Endothelial cell of umbilical vein (primary cell): ENCODE data around the gene P2RY8. TPM values are rescaled to one million over a fixed set of nuclear protein-coding genes. Genes with fewer than 3 reads are reported as not detected.

Source experiments
- BruUV-seq: library from RNA; stranded (reverse); fragments of 400-500 nt; replicated peaks from 2 replicates; lab custom pipeline; 2021; lab: Mats Ljungman, UMichigan
- CTCF ChIA-PET: fragments of 300-600, 350-600 bp; sonication (Branson Sonifier 250); formaldehyde crosslinking; loops from one replicate; lab custom pipeline; 2021; ENCODE audit warnings: antibody characterized with exemption, inconsistent platforms; lab: Charles Lee
- POLR2A ChIA-PET: fragments of 300-600, 350-600 bp; sonication (Branson Sonifier 250); formaldehyde crosslinking; loops from one replicate; lab custom pipeline; 2021; ENCODE audit warnings: antibody characterized with exemption, inconsistent platforms; lab: Charles Lee
- DNase-seq: peaks from one replicate; pipeline ENCODE4 v3.0.0-alpha.2; 2011; ENCODE audit warnings: low read depth, low spot score
- FAIRE-seq: peaks from 2 replicates; lab custom pipeline; 2011; peaks lifted over from hg19 to GRCh38; lab: Jason Lieb, UNC
- H2AFZ ChIP-seq: 2 replicates; pipeline ENCODE4 v1.6.0; 2012; ENCODE audit warnings: low read depth, low read length, control low read depth, inconsistent platforms
- H3K27ac ChIP-seq: 2 replicates; pipeline ENCODE4 v1.5.1; 2011; ENCODE audit warnings: low read depth, mild to moderate bottlenecking, control low read depth, low read length, moderate library complexity; ENCODE audit not compliant: insufficient read depth
- H3K27me3 ChIP-seq, 2 experiments: 2 replicates each; pipeline versions ENCODE4 v1.6.0 to v1.6.1; 2011; ENCODE audit warnings: low read length in 2 of 2, mixed read lengths in 1 of 2; ENCODE audit not compliant: control insufficient read depth in 2 of 2, insufficient read depth in 2 of 2
- H3K36me3 ChIP-seq, 2 experiments: 2 replicates in 1 of 2; 3 replicates in 1 of 2; pipeline ENCODE4 v1.5.1; 2011; ENCODE audit warnings: low read length in 2 of 2, mild to moderate bottlenecking in 1 of 2, moderate library complexity in 1 of 2; ENCODE audit not compliant: control insufficient read depth in 2 of 2, insufficient read depth in 2 of 2; ENCODE audit errors: extremely low read depth in 1 of 2
- H3K4me1 ChIP-seq: 3 replicates; pipeline ENCODE4 v1.5.1; 2011; ENCODE audit warnings: mild to moderate bottlenecking, low read length; ENCODE audit not compliant: control insufficient read depth, insufficient read depth; ENCODE audit errors: extremely low read depth
- H3K4me2 ChIP-seq: 2 replicates; pipeline ENCODE4 v1.6.1; 2011; ENCODE audit warnings: low read length, control low read depth, mixed read lengths; ENCODE audit not compliant: insufficient read depth
- H3K4me3 ChIP-seq, 3 experiments: fragments of 200-600 bp in 1 of 3; sonication (generic), shearing (Covaris generic) in 1 of 3; replicated peaks in 1 of 3; 2 replicates each; pipeline ENCODE4 v1.5.1; 2011 to 2016; ENCODE audit warnings: control low read depth in 3 of 3, low read length in 3 of 3, mild to moderate bottlenecking in 2 of 3, inconsistent platforms in 1 of 3, low read depth in 1 of 3, moderate library complexity in 1 of 3; ENCODE audit not compliant: insufficient read depth in 1 of 3
- H3K79me2 ChIP-seq: 2 replicates; pipeline ENCODE4 v1.6.0; 2012; ENCODE audit warnings: low read length, inconsistent platforms; ENCODE audit not compliant: control insufficient read depth, insufficient read depth
- H3K9ac ChIP-seq: replicated peaks from 2 replicates; pipeline ENCODE3; 2011; ENCODE audit warnings: low read length, control low read depth; ENCODE audit not compliant: insufficient read depth; ENCODE audit errors: extremely low read depth
- H3K9me1 ChIP-seq: replicated peaks from 3 replicates; pipeline ENCODE4 v1.6.0; 2011; ENCODE audit warnings: mild to moderate bottlenecking, low read length; ENCODE audit not compliant: control insufficient read depth, insufficient read depth; ENCODE audit errors: extremely low read depth
- H3K9me3 ChIP-seq: replicated peaks from 2 replicates; pipeline ENCODE4 v1.5.1; 2012; ENCODE audit warnings: low read length, inconsistent platforms; ENCODE audit not compliant: control insufficient read depth, insufficient read depth
- H4K20me1 ChIP-seq: replicated peaks from 2 replicates; pipeline ENCODE3; 2011; ENCODE audit warnings: mild to moderate bottlenecking, low read length; ENCODE audit not compliant: control insufficient read depth, insufficient read depth; ENCODE audit errors: extremely low read depth
- EZH2 ChIP-seq: IDR thresholded peaks from 2 replicates; pipeline ENCODE4 v1.6.1; 2012; ENCODE audit warnings: borderline replicate concordance, low read depth, mild to moderate bottlenecking, moderate library complexity, low read length, inconsistent platforms; ENCODE audit not compliant: severe bottlenecking
- FOS ChIP-seq: IDR thresholded peaks from 2 replicates; pipeline ENCODE4 v1.6.1; 2011; ENCODE audit warnings: mild to moderate bottlenecking, low read length, moderate library complexity, borderline replicate concordance; ENCODE audit not compliant: insufficient read depth
- GATA2 ChIP-seq: IDR thresholded peaks from 2 replicates; pipeline ENCODE4 v1.7.0; 2011; ENCODE audit warnings: low read depth, mild to moderate bottlenecking, moderate library complexity, mixed read lengths, low read length; ENCODE audit not compliant: insufficient read length, insufficient read depth
- JUN ChIP-seq: IDR thresholded peaks from 2 replicates; pipeline ENCODE4 v1.6.1; 2011; ENCODE audit warnings: borderline replicate concordance, low read depth; ENCODE audit not compliant: insufficient read length, insufficient read depth
- MYC ChIP-seq: IDR thresholded peaks from one replicate; pipeline ENCODE4 v1.6.1; 2011; ENCODE audit warnings: mild to moderate bottlenecking, low read depth, low read length
- POLR2A ChIP-seq: IDR thresholded peaks from 2 replicates; pipeline ENCODE4 v1.6.1; 2012; ENCODE audit warnings: low read depth, mild to moderate bottlenecking, control low read depth, low read length
- dilution Hi-C: fragments of 300-500 bp; cut with MboI; formaldehyde crosslinking; loops from one replicate; pipeline ENCODE4 v1.15.0; 2019; ENCODE audit warnings: low sequenced_read_pairs; ENCODE audit not compliant: extremely low pct_ligation_motif_present
- intact Hi-C: fragments of 100-400 bp; cut with micrococcal nuclease; formaldehyde crosslinking; loops from one replicate; pipeline ENCODE4 v1.10.0; 2022
- polyA plus RNA-seq, 4 experiments: library from polyadenylated mRNA; depleted of rRNA in 3 of 4; stranded (reverse) in 3 of 4; unstranded in 1 of 4; fragments of >200 nt; gene quantifications; 2 replicates each; pipeline versions ENCODE4 v1.2.1 to v1.2.3, GENCODE V29; 2011 to 2012; ENCODE audit warnings: missing spikeins in 1 of 4
- total RNA-seq: library from RNA; stranded (reverse); gene quantifications from 2 replicates; pipeline ENCODE4 v1.2.3, GENCODE V29; 2021
- TF ChIP-seq, protein P1 (sequence below): IDR thresholded peaks from 2 replicates; pipeline ENCODE4 v1.6.1; 2011; ENCODE audit not compliant: insufficient read depth, insufficient read length
- TF ChIP-seq, protein P2 (sequence below), 2 donors: IDR thresholded peaks; 1 replicate in 1 of 2; 2 replicates in 1 of 2; pipeline ENCODE4 v1.5.1; 2011; ENCODE audit warnings: low read length in 2 of 2, mild to moderate bottlenecking in 2 of 2, moderate library complexity in 2 of 2, control low read depth in 1 of 2, inconsistent platforms in 1 of 2, low read depth in 1 of 2; ENCODE audit not compliant: insufficient read depth in 1 of 2; ENCODE audit errors: extremely low read depth in 1 of 2

Gene P2RY8
- total and polyA plus RNA-seq, 2 donors (not counting 3 experiments of a cell fraction or from before 2014, with no cell fraction given) = not detected

DNA sequence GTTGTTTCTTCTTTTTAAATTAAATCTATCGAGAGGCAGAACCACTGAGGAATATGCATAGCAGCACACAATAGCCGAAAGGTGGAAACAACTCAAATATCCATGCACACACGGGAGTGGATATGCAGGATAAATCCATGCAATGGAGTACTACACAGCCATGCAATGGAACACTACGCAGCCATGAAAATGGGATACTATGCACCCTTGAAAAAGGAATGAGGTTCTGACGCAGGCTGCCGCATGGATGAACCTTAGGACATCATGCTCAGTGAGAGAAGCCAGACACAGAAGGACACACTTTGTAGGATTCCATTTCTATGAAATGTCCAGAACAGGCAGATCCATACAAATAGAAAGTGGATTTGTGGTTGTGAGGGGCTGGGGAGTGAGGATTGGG, 18.4 kb upstream of the P2RY8 start:
- intact Hi-C loops = no loop called here
- H4K20me1 ChIP-seq = no peaks in the 10 kb centered on the region
- no peak overlapping the region for H3K27ac ChIP-seq
- H3K9ac ChIP-seq = no peak overlapping the region
- ChIA-PET POLR2A (no interaction called here), CTCF (no interaction called here)
- no peak for TF ChIP-seq GATA2
- TF ChIP-seq FOS = no peak
- TF ChIP-seq, protein P1, sequence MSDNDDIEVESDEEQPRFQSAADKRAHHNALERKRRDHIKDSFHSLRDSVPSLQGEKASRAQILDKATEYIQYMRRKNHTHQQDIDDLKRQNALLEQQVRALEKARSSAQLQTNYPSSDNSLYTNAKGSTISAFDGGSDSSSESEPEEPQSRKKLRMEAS = no peak
- no peak for TF ChIP-seq MYC
- TF ChIP-seq JUN = no peak
- no peak for TF ChIP-seq EZH2
- TF ChIP-seq, protein P2, sequence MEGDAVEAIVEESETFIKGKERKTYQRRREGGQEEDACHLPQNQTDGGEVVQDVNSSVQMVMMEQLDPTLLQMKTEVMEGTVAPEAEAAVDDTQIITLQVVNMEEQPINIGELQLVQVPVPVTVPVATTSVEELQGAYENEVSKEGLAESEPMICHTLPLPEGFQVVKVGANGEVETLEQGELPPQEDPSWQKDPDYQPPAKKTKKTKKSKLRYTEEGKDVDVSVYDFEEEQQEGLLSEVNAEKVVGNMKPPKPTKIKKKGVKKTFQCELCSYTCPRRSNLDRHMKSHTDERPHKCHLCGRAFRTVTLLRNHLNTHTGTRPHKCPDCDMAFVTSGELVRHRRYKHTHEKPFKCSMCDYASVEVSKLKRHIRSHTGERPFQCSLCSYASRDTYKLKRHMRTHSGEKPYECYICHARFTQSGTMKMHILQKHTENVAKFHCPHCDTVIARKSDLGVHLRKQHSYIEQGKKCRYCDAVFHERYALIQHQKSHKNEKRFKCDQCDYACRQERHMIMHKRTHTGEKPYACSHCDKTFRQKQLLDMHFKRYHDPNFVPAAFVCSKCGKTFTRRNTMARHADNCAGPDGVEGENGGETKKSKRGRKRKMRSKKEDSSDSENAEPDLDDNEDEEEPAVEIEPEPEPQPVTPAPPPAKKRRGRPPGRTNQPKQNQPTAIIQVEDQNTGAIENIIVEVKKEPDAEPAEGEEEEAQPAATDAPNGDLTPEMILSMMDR (IDR thresholded peaks at IDR 0.05; ENCODE audit: extremely low read depth in 1 of 2, insufficient read depth in 1 of 2, low read depth in 1 of 2, low read length in 2 of 2) = no peak
- no peak for TF ChIP-seq POLR2A
- H3K9me1 ChIP-seq = no peaks in the 10 kb centered on the region
- dilution Hi-C loops = no loop called here
- no peak for DNase-seq
- H3K9me3 ChIP-seq = no peaks in the 10 kb centered on the region
- H3K36me3 ChIP-seq = no peaks in the 10 kb centered on the region
- no peak for FAIRE-seq
- H3K4me2 ChIP-seq = no peak overlapping the region
- no peak overlapping the region for H2AFZ ChIP-seq
- H3K4me3 ChIP-seq = no peak overlapping the region
- no TSS peak for BruUV-seq
- no peaks in the 10 kb centered on the region for H3K4me1 ChIP-seq
- H3K79me2 ChIP-seq = no peaks in the 10 kb centered on the region
- H3K27me3 ChIP-seq = no peaks in the 10 kb centered on the region
